ENCODE data around the gene BORA.
"Not testable (repeated sequence)": the region's sequence is repeated elsewhere in the genome, so short reads cannot be mapped to it uniquely, and the experiment has no call there.

The BORA gene

DNA sequence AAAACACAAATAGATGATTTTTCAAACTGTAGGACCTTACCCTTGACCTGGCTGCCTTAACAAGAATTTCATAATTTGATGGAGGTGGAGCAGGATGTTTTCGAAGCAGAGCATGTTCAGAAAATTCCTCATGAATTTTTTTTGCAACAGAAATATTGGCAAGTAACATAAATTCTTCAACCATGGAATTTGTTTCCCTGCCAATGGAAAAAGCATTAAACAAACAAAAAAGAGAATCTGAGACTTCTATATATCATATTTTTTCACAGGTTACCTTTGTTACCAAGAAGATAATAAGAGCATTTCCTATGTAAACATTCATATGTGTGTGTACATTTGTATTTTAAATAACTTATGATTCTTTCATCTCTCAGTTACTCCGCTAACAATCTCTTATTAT, 35.7 kb downstream of the BORA start:
- no peak for DNase-seq (ENCODE audit: low read depth in 2 of 2)

- no peak for DNase-seq (ENCODE audit: low read depth in 2 of 2)
These were observed 46.3 kb downstream of the BORA start for GRCh38 chr13:72774019-72774418.

DNA sequence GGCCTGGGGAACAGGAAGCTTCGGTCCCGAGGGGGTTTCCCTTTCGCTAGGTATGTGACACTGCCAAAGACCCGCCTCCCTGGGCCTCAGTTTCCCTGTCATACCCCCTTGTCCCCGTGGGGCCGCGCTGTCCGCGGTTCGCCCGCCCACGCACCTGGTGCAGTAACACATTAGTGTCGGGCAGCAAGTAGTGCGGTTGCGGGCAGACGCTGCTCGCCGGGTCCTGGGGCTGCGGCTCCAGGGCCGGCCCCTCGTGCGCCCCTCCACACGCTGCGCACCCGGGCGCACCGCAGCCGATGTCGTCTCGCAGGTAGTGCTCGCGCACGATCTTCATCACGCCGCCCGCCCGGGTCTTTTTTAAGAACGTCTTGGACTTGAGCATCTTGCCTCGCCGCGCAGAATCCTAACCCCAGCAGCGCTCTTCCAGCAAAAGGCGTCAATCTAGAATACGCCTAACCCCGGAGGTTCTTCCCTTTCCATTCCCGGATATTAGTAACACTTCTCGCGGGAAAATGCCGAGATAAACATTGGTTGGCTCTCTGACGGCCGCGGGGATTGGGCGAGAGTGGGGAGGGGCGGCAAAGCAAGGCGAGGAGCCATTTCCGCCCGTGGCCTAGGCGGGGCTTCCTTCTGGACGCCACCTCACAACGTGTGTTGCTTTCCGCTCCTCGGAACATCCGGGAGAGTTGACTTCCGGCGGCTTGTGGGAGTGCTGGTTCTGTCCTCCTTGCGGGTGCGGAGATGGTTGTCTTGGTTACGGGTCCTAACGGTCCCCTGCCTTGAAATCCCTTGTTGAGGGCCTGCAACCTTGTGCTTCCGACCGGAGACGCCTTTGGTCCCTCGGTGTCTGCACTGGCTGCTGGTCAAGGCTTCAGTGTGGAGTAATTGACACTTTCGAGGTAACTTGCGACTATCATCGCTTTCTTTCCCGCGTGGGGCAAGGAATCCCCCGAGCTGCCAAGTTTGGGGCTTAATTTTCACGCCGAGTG, 54.0 kb downstream of the BORA start, which contains the start of the genes DIS3 and PIBF1:
Gene DIS3 (minus strand): TSS at position 450 of the 989 bp plus-strand sequence. CDS start 68 bp downstream, at position 382.
Gene PIBF1 (plus strand): TSS at position 683 of the 989 bp plus-strand sequence. CDS start 1,337 bp downstream, outside the sequence.
- DNase-seq (ENCODE audit: low read depth in 2 of 2) = peak; percentile 96

DNA sequence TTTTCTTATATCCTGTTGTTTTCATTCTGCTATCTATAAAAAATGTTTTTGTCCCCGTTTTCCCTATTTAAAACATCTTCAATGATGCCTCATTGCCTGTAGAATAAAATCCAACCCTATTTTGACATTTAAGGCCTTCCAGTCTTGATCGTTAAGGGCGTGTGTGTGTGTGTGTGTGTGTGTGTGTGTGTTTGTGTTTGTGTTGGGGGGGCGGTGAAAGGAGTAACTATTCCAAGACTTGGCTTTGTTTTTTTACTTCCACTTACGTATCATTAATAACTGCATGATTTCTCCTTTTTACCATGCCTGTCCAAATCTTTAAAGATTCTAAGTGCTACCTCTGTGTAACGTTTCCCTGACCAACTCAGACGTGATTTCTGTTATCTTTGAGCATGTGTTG, 55.0 kb downstream of the BORA start:
- DNase-seq (ENCODE audit: low read depth in 2 of 2) = no peak

GRCh38 chr13:72784679-72785078, 57.0 kb downstream of the BORA start:
- DNase-seq (ENCODE audit: low read depth in 2 of 2) = not testable (repeated sequence)

DNA sequence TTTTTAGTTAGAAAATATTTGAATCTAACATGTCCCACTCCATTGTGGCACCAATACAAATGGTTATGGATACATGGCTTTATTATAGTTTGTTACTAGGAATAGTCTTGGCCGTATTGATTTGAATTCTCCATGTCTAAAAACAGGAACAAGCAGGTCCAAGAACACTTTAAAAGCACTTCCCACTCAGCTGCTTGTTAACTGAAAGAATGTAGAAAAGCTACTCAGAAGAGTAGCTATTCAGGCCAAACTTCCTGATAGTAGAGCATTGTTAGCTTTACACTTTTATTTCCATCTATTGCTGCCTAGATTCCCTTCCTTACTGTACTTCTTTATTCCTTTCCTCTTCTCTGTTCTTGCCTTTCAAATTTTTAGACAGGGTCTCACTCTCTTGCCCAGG, 61.1 kb downstream of the BORA start:
- no peak for DNase-seq (ENCODE audit: low read depth in 2 of 2)

- no peak for DNase-seq (ENCODE audit: low read depth in 2 of 2)
These were observed 64.9 kb downstream of the BORA start for GRCh38 chr13:72792640-72793039.

DNA sequence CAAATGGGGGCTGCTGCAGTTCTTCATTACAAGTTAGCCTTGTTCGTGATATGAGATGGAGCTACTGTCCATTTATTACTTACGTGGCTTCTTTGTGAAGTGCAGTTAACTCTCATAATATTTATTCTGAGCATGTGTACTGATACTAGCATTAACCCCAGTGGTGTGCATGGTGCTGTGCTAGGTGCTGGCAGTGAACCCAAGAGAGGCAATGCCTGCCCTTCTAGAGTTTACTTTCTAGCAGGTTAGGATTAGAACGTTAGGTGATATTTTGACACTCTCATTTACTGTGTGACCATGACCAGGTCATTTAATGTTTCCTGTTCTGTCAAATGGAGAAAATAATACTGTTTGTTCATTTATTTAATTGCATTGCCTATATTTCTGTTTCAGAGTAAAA, 71.1 kb downstream of the BORA start:
- no peak for DNase-seq (ENCODE audit: low read depth in 2 of 2)

- no peak for DNase-seq (ENCODE audit: low read depth in 2 of 2)
These were observed 76.6 kb downstream of the BORA start for GRCh38 chr13:72804301-72804700.

Data from fibroblast of skin of left quadriceps (primary cell).